ENCODE results near the gene KRTAP5-1.
"Not testable (repeated sequence)": the region's sequence is repeated elsewhere in the genome, so short reads cannot be mapped to it uniquely, and the experiment has no call there.

KRTAP5-1 gene

GRCh38 chr11:1600626-1601025 is 15.5 kb upstream of the KRTAP5-1 start:
- ChIA-PET POLR2A (no interaction called here), CTCF (no interaction called here)
- H3K4me3 ChIP-seq (ENCODE audit: low read depth, low read length), result no peak overlapping the region
- DNase-seq (ENCODE audit: low read depth, low spot score), result no peak
- TF ChIP-seq CTCF (IDR thresholded peaks at IDR 0.05; ENCODE audit: insufficient read depth, low read length, missing control alignments), result no peak

- no peak overlapping the region for H3K4me3 ChIP-seq (ENCODE audit: low read depth, low read length)
- DNase-seq (ENCODE audit: low read depth, low spot score), result no peak
- CTCF ChIA-PET, result interaction anchor here (0.9 to 7.8 kb wide), 3 partner anchors 20 to 52 kb away, joined by 3 to 49 read pairs (median 5); no protein-coding TSS in a partner anchor
- POLR2A ChIA-PET, result no interaction called here
- no peak for TF ChIP-seq CTCF (IDR thresholded peaks at IDR 0.05; ENCODE audit: insufficient read depth, low read length, missing control alignments)
These were observed 13.7 kb upstream of the KRTAP5-1 start for GRCh38 chr11:1598816-1599215.

GRCh38 chr11:1598406-1598805 is 13.3 kb upstream of the KRTAP5-1 start:
- POLR2A ChIA-PET; DNase-seq (ENCODE audit: low read depth, low spot score); H3K4me3 ChIP-seq (ENCODE audit: low read depth, low read length): not testable (repeated sequence)
- CTCF ChIA-PET, result interaction anchor here (0.6 to 7.8 kb wide), 4 partner anchors 20 to 470 kb away, joined by 3 to 49 read pairs (median 4); no protein-coding TSS in a partner anchor

- ChIA-PET POLR2A (no interaction called here), CTCF (interaction anchor here (0.6 to 10.7 kb wide), 11 partner anchors 9 to 470 kb away, joined by 3 to 103 read pairs (median 4); no protein-coding TSS in a partner anchor)
- DNase-seq (ENCODE audit: low read depth, low spot score), result no peak
- no peak for TF ChIP-seq CTCF (IDR thresholded peaks at IDR 0.05; ENCODE audit: insufficient read depth, low read length, missing control alignments)
- H3K4me3 ChIP-seq (ENCODE audit: low read depth, low read length), result no peak within 1 kb of the TSS
These were observed 12.9 kb upstream of the KRTAP5-1 start, which contains the start of gene KRTAP5-2 for GRCh38 chr11:1597994-1598380. TSS of gene KRTAP5-2 (minus strand) at chr11:1598294. CDS start at chr11:1598250, 44 bp downstream.

GRCh38 chr11:1597331-1597993 is 12.4 kb upstream of the KRTAP5-1 start:
- POLR2A ChIA-PET, result no interaction called here
- DNase-seq (ENCODE audit: low read depth, low spot score), result no peak
- CTCF ChIA-PET, result interaction anchor here (0.6 to 10.7 kb wide), 15 partner anchors 8 to 469 kb away, joined by 3 to 103 read pairs (median 4); partner anchors contain the start of gene KRTAP5-1
- TF ChIP-seq CTCF (IDR thresholded peaks at IDR 0.05; ENCODE audit: insufficient read depth, low read length, missing control alignments), result no peak
- no peak overlapping the region for H3K4me3 ChIP-seq (ENCODE audit: low read depth, low read length)

- DNase-seq (ENCODE audit: low read depth, low spot score); H3K4me3 ChIP-seq (ENCODE audit: low read depth, low read length); POLR2A ChIA-PET: not testable (repeated sequence)
- CTCF ChIA-PET, result interaction anchor here (0.9 to 10.7 kb wide), 13 partner anchors 8 to 405 kb away, joined by 3 to 103 read pairs (median 15); partner anchors contain the start of gene KRTAP5-1
These were observed 11.6 kb upstream of the KRTAP5-1 start for GRCh38 chr11:1596576-1597121.

GRCh38 chr11:1595994-1596575 is 11.0 kb upstream of the KRTAP5-1 start:
- DNase-seq (ENCODE audit: low read depth, low spot score); H3K4me3 ChIP-seq (ENCODE audit: low read depth, low read length); POLR2A ChIA-PET: not testable (repeated sequence)
- CTCF ChIA-PET, result interaction anchor here (0.7 to 10.7 kb wide), 19 partner anchors 7 to 555 kb away, joined by 3 to 103 read pairs (median 7); partner anchors contain the start of gene KRTAP5-1

All from AG04449 (cell line).